Measurements from ENCODE around the gene PLA2G5.

DNA sequence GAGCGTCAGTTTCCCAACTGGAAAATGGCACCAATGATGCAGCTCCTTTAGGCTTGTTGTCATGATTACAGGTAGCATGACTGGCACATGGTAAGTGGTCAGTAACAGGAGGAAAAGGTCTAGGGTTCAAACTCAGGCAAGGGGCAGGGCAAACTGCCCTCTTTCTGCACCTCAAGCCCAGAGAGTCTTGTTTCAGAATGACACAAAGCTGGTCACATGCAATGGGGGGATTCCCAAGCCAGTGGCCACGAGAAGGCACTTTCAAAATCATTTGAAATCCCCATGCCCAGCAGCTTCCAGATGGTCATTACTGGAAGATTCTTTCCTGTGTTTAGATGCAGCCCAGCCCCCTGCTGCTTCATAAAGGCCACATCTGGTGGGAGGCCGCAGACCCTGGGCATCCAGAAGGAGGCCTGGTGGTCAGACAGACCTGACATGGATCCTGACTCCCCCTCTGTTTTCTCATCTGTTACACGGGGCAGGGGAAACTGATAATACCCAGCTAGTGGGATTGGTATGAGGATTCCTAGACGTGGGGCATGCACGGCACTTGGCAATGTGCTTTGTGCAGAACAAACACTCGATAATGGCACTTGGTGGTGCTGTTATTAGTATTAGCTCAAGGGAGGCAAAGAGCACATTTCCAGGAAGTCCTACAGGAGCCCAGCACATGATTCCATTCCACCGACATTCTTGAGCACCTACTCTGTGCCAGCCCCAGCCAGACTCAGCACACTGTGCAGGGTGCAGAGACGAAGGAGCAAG is 56.2 kb downstream of the PLA2G5 start:
- TF ChIP-seq, protein P1, sequence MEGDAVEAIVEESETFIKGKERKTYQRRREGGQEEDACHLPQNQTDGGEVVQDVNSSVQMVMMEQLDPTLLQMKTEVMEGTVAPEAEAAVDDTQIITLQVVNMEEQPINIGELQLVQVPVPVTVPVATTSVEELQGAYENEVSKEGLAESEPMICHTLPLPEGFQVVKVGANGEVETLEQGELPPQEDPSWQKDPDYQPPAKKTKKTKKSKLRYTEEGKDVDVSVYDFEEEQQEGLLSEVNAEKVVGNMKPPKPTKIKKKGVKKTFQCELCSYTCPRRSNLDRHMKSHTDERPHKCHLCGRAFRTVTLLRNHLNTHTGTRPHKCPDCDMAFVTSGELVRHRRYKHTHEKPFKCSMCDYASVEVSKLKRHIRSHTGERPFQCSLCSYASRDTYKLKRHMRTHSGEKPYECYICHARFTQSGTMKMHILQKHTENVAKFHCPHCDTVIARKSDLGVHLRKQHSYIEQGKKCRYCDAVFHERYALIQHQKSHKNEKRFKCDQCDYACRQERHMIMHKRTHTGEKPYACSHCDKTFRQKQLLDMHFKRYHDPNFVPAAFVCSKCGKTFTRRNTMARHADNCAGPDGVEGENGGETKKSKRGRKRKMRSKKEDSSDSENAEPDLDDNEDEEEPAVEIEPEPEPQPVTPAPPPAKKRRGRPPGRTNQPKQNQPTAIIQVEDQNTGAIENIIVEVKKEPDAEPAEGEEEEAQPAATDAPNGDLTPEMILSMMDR (conservative IDR thresholded peaks at IDR 0.05; ENCODE audit: low read depth, low read length): no peak
- no peak for TF ChIP-seq EZH2 (IDR thresholded peaks at IDR 0.05; ENCODE audit: low read length, unreplicated experiment)
